Fibroblast of skin of right quadriceps (primary cell): Measurements from ENCODE around the gene MLEC.
"Not testable (repeated sequence)": the region's sequence is repeated elsewhere in the genome, so short reads cannot be mapped to it uniquely, and the experiment has no call there.

ENCODE experiments used
- DNase-seq: peaks from one replicate; pipeline ENCODE4 v3.0.0-alpha.2; 2013

MLEC gene

GRCh38 chr12:120663741-120664140 lies 23.2 kb upstream of the MLEC start:
- no peak for DNase-seq

DNA sequence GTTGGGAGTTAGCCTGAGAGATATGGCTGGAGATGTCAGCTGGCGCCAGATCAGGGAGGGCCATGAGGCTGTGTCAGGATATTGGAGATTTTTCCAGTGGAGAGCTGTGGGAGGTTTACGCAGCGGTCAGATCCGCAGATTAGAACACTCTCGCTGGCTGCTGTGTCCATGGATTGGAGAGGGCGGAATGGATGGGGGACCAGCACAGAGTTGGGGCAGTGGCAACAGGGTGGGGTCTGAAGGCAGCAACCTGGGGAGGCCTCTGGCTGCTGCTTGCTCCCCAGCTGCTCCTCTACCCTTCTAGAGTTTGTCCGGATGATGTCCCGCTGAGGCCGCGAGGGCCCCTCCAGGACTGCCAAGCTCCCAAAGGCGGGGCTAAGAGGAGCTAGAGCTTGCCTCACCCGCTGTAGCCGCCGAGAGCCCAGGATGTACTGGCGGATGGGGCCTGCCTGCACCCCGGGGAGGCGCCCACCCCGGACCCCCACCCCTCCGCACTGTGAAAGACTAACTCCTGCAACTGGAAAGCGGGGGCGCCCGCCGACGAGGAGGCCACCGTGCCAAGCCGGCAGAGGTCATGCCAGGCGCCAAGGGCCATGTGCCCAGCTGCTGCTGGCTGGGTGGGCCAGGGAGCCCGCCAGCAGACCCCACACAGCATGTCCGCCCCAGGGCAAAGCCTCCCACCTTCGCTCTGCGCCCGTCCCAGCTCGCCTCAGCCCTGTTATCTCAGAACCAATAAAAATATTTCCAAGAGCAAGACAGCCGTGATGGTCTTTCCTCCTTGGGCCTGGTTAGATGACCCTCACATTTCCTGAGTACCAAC lies 20.2 kb upstream of the MLEC start:
- no peak for DNase-seq

DNA sequence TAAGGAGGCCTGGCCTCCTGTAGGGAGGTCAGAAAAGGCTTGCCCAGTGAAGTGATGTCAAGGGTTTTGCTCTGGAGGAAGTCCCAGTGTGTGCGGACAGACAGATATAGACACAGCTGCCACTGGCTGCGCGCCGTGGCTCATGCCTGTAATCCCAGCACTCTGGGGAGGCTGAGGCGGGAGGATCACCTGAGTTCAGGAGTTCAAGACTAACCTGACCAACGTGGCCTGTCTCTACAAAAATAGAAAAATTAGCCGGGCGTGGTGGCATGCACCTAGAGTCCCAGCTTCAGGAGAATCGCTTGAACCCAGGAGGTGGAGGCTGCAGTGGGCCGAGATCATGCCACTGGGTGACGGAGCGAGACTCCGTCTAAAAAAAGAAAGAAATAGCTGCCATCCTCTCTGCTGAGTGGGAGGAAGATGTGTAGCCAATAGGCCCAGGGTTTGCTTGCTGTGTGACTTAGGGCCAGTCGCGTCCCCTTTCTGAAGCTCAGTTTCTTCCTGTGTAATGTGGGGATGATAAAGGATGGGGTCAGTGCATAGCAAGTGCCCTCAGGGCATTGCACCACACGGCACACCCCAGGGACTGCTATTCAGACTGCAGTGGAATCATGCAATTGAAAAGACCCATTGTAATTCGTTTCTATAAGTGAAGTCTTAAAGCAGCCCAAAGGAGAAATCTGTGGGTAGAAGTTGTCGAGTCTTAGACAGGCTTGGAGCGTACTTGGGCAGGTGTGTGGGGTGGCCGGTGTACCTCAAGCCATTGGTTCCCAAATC lies 18.7 kb upstream of the MLEC start:
- no peak for DNase-seq

- DNase-seq: no peak
Observed at GRCh38 chr12:120668868-120669840, 17.8 kb upstream of the MLEC start.

- DNase-seq: not testable (repeated sequence)
Observed at GRCh38 chr12:120670237-120670636, 16.7 kb upstream of the MLEC start.

DNA sequence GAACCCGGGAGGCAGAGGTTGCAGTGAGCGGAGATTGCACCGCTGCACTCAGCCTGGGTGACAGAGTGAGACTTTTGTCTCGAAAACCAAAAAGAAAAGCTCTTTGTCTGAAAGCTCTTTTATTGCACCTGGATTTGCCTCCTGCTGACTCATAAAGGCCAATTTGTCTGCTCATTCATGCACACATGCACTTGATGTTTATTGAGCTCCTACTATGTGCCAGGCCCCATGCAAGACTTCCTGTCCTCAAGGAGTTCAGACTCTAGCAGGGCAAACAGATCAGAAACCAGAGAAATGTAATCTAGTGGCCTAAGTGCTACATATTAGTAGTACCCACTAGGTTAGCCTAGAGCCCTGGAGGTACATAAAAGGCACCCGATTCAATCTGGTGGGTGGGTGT lies 16.3 kb upstream of the MLEC start:
- no peak for DNase-seq

DNA sequence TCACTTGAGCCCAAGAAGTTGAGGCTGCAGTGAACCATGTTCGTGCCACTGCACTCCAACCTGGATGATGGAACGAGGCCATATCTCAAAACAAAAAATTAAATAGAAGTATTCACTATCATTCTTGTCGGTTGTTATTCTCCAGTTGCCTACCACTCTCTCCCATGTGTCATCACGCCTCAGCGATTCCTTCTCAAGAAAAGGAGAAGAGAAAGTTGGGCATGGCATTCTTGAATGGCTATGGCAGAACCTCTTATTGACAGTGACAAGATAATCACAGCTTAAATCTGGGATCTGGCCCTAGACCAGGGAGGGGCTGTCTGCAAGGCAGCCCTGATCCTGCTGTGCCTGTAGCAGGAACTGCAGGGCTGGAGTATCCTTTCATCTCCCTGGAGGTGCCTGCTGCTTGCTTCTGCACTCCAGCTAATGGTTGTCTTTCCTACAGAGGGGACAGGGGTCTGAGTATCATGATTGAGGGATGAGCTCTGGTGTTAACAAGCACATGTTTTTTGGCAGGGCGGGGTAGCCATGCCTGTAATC lies 12.8 kb upstream of the MLEC start:
- no peak for DNase-seq

GRCh38 chr12:120677765-120678473 lies 9.0 kb upstream of the MLEC start:
- DNase-seq: peak; percentile 32

DNA sequence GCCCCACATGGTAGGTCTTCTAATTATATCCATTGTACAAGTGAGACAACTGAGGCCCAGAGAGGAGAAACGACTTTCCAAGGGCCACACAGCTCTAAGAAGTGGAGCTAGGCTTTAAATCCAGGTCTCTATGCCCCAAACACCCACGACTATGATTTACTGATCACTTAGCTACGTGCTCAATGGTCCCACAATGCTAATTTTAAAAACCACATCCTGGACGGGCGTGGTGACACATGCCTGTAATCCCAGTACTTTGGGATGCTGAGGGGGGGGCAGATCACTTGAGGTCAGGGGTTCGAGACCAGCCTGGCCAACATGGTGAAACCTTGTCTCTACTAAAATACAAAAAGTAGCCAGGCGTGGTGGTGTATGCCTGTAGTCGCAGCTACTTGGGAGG lies 8.4 kb upstream of the MLEC start:
- peak; percentile 10 for DNase-seq

GRCh38 chr12:120680165-120680738 lies 6.7 kb upstream of the MLEC start:
- DNase-seq: no peak

GRCh38 chr12:120684523-120684932 lies 2.4 kb upstream of the MLEC start:
- peak; percentile 19 for DNase-seq

GRCh38 chr12:120685522-120685921 lies 1.4 kb upstream of the MLEC start:
- DNase-seq: no peak

DNA sequence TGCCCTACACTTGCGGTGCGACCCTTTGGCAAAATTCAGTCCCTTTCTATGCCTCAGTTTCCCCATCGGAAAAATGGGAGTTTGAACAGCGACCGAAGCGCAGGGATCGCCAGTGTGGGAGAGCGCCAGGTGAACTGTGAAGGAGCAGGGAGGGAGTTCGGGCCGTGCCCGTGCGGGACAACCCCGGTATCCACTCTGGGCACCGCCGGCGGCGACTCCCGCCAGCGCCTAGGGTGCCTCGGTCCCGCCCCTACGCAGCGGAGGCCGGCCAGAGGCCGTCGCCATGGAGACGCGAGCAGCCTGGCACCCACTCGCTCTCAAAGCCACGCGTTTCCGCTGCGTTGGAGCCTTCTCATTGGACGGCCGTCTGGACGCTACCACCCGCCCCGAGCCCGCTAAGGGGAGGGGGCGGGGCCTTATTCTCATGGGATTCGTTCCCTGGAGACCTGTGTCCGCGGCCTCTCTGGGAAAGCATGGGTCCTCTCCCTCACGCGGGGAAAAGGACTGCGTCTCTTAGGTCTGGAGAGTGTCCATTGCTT lies 729 bp upstream of the MLEC start:
- peak; percentile 97 for DNase-seq

- DNase-seq: peak; percentile 11
Observed at GRCh38 chr12:120687578-120688289, 785 bp downstream of the MLEC start.

DNA sequence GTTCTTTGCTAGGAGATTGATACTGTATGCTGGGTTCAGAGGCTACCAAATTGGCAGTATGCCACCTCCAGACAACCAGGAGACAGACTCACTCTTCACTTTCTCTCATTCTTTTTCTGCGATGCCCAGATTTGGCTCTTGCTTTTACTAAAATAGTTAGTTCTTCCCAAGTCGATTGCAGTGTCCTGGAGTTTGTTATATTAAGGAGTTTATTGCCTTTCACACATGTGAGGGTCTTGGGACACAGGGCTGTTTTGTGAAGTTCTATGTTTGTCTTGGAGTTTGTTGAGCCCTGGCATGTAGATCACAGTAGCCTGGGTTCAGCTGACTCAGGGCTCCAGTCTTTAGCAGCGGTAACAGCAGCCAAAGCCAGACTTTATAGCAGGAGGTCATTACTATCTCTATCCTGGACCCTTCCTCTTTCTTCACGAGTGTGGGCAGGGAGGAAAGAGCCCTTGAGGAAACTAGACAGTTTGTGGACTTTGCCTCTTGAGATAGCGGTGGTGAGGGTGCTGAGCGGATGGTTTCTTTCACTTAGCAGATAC lies 1.6 kb downstream of the MLEC start:
- peak; percentile 17 for DNase-seq

DNA sequence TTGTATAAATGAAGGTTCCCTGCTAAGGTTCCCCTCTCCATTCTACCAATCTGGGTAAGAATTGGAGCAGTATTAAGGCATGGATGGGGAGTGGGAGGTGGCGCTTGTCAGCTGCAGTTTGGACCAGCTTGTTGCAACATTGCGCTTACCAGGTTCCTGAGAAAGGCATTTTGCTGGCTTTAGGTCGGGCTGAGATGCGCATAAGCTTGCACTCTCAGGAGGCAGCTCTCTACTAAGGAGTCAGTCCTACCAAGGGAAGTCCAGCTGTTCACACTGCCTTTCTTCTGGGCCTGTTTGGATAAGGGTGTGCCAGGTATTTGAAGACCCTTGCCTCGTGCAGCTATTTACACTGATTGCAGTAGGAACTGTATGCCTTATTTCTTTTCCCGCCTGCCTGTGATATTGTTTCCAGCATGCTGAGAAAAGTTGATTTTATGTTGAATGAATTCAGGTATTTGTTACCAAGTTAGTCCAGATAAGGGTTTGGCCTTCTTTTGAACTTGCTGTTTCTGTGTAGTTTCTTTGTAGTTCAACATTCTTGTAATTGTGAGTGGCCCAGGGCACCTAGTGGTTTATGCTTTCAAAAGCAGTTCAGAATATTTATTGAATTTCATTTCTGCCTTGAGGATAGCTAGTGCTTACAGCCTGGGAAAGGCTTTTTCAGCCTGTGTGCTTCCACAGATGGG lies 2.6 kb downstream of the MLEC start:
- no peak for DNase-seq

- DNase-seq: no peak
Observed at GRCh38 chr12:120690083-120690450, 3.1 kb downstream of the MLEC start.

DNA sequence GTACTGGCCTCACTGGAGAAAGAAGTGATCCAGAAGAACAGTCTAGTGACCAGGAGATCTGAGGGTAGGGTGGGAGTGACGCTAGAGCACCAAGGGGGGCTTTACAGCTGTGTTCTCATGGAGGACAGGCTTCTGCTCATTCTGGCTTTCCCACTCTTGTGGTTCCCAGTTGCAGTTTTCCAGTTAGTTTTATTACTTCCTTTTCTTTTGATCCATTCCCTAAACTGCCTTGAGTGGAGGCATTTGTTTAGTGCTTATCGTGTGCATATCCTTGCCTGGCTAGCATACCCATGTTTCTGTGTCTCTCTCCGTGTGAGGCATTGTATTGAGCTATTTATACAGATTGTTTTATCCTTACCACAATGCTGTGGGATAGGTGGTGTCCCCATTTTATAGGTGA lies 4.0 kb downstream of the MLEC start:
- no peak for DNase-seq

- peak; percentile 22 for DNase-seq
Observed at GRCh38 chr12:120692524-120693033, 5.6 kb downstream of the MLEC start.

DNA sequence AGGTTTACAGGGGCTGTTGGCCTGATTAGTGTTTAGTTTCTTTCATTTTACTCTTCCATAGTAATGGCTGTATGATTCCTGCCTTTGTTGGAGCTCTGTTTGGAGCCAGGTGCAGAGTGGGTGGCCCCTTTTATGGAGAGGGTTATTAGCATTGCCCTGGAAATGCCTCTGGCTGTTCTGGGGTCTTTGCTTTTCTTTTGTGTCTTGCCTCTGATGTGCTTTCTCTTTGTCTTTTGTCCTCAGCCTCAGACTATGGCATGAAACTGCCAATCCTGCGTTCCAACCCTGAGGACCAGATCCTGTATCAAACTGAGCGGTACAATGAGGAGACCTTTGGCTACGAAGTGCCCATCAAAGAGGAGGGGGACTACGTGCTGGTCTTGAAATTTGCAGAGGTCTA lies 6.9 kb downstream of the MLEC start:
- DNase-seq: no peak
